GM12865 (cell line): ENCODE results near the gene RHOBTB3.
"Not testable (repeated sequence)": the region's sequence is repeated elsewhere in the genome, so short reads cannot be mapped to it uniquely, and the experiment has no call there.

Experiments used
- DNase-seq: peaks from one replicate; pipeline ENCODE4 v3.0.0; 2010; ENCODE audit warnings: low read depth
- H3K4me3 ChIP-seq: 2 replicates; pipeline ENCODE4 v1.5.1; 2011; ENCODE audit warnings: mild to moderate bottlenecking, low read depth, low read length, control low read depth
- TF ChIP-seq, protein P1 (sequence below): IDR thresholded peaks from 2 replicates; pipeline ENCODE4 v1.5.1; 2011; ENCODE audit warnings: low read length, control low read depth, low read depth, inconsistent platforms; ENCODE audit not compliant: insufficient read depth; ENCODE audit errors: missing control alignments

The RHOBTB3 gene

GRCh38 chr5:95830226-95830625, 99.1 kb downstream of the RHOBTB3 start:
- TF ChIP-seq, protein P1, sequence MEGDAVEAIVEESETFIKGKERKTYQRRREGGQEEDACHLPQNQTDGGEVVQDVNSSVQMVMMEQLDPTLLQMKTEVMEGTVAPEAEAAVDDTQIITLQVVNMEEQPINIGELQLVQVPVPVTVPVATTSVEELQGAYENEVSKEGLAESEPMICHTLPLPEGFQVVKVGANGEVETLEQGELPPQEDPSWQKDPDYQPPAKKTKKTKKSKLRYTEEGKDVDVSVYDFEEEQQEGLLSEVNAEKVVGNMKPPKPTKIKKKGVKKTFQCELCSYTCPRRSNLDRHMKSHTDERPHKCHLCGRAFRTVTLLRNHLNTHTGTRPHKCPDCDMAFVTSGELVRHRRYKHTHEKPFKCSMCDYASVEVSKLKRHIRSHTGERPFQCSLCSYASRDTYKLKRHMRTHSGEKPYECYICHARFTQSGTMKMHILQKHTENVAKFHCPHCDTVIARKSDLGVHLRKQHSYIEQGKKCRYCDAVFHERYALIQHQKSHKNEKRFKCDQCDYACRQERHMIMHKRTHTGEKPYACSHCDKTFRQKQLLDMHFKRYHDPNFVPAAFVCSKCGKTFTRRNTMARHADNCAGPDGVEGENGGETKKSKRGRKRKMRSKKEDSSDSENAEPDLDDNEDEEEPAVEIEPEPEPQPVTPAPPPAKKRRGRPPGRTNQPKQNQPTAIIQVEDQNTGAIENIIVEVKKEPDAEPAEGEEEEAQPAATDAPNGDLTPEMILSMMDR, result no peak
- no peak for DNase-seq
- H3K4me3 ChIP-seq, result no peak overlapping the region

DNA sequence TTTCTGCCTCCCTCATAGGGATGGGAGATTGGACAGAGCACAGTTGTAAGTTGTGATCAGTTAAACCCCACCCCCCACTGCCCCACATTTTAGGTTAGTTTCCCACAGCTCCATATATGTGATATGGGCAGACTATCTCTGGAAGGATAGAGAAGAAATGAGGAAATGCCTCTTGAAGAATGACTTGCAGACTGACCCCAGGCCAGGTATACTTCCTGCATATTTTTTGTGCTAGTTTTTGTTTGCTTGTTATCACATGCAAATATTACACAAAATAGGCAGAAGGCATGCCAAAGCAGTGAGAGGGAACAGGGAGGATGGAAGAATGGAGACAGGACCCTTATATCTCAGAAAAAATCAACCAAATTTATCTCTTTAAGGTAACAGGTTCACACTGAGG, 101.5 kb downstream of the RHOBTB3 start:
- TF ChIP-seq, protein P1, result no peak
- DNase-seq, result no peak
- H3K4me3 ChIP-seq, result no peak overlapping the region

DNA sequence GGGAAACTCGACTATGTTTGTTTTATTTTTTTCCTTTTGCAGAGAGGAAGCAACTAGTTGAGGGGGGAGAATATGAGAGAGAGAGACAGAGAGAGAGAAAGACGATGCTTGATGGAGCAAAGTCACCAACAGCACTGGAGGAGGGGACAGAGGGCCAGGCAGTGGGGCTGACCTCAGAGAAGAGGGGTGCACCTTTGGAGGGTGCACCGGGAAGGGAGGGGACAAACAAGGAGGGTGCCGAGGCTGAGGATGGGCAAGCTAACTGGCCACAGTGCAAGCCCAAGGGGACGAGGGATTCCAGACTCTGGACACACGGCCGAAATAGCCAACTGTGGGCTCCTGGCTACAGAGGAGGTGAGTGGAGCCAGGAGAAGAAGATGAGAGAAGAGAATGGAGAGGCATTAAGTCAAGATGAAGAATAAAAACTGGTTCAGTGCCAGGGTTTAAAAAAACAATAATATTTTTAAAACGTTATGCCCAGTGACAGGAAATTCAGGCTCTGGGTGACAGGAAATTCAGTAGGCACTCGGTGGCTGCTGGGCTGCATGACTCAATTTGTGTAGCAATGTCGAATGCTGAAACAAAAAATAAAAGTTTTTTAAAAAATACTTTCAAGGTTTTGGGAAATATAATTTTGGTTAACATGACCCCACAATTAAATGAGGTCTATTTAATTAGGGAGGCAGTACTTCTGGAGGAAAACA, 104.7 kb downstream of the RHOBTB3 start:
- DNase-seq, result no peak
- peak overlapping the region; percentile 78 for H3K4me3 ChIP-seq
- TF ChIP-seq, protein P1, result no peak

DNA sequence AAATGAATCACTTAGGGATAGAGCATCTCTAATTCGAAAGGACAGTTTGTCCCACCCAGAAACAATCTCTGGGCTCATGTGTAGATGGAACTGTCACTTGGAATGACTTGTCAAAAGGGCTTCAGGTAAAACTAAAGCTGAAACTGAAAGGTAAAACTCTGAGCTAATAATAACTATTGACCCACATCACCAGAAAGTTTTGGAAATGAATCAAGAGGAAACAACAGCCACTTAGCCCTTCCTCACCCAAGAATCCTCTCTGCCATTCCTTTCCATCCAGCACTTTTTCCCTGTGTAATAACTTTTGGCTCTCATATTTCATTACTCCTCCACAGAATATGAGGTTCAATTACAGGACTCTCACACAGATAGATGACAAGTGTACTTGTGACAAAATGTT, 105.4 kb downstream of the RHOBTB3 start:
- peak overlapping the region; percentile 78 for H3K4me3 ChIP-seq
- TF ChIP-seq, protein P1, result no peak

DNA sequence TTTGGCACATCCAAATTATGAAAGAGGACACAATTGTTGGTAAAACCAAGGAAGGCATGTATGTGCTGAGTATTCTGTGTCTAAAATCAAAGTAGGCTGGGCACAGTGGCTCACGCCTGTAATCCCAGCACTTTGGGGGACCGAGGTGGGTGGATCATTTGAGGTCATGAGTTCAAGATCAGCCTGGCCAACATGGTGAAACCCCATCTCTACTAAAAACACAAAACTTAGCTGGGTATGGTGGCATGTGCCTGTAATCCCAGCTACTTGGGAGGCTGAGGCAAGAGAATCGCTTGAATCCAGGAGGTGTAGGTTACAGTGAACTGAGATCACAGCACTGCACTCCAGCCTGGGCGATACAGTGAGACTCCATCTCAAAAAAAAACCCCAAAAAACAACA, 105.8 kb downstream of the RHOBTB3 start:
- not testable (repeated sequence) for H3K4me3 ChIP-seq, DNase-seq

More for the DNA sequence above, 105.4 kb downstream of the RHOBTB3 start:
- DNase-seq, result peak; percentile 57

DNA sequence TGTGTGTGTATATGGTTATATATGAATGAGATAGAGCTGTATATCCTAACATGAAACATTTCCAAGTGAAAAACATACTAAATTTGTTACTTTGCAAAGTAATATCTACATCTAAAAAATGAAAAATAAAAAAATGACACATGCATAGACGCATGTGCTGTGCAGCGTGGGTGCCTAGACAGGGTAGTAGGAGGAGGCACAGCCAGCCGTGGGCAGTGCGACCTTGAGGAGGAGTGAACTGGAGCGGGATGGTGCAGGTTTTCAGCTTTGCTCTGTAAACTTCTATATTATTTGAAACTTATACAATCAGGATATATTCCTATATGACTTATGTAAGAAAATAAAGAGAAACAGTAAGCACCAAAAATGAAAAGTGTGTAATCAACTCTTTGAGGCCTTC, 106.4 kb downstream of the RHOBTB3 start:
- TF ChIP-seq, protein P1, result no peak
- DNase-seq, result no peak
- no peak overlapping the region for H3K4me3 ChIP-seq

DNA sequence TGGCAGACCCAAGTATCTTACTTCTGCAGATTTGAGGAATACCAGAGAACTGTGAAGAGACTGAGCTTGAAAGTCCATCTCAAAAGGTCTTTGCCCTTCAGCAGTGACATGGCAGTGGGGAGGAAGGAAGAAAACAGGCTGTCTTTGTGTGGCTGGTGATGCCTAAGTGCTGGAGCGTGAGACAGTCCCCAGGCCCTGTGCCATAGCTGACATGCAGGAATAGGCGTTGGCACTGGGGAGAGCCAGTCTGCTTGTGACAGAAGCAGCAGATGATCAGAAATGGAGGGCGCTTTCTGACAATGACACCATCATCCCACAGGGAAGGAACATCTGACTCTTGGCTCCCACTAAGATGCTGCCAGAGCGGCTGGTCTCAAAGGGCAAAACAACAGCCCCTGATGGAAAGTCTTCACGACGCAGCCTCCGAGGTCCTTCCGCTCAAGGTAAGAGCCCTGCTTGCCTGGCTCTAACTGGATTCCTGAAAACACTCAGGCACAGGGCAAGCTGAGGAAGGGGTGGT, 106.9 kb downstream of the RHOBTB3 start:
- TF ChIP-seq, protein P1, result no peak
- no peak overlapping the region for H3K4me3 ChIP-seq
- no peak for DNase-seq
